Lower lobe of right lung (tissue), 2 donors: ENCODE results near the gene ABHD1. TPM values are rescaled to one million over a fixed set of nuclear protein-coding genes. Genes with fewer than 3 reads are reported as not detected.

Experiments
- ATAC-seq, 2 donors: fragments of 200-7000 bp; cut with Tn5 transposase; one replicate each; pipeline ENCODE4 v1.9.1; 2020 to 2022; ENCODE audit warnings: mild to moderate bottlenecking in 2 of 2, moderate library complexity in 2 of 2
- DNase-seq: peaks from one replicate; pipeline ENCODE4 v3.0.0-alpha.2; 2020
- H3K27ac ChIP-seq: fragments of 200-600 bp; one replicate; pipeline ENCODE4 v1.8.0; 2022
- H3K27me3 ChIP-seq: fragments of 200-600 bp; one replicate; pipeline ENCODE4 v1.8.0; 2022; ENCODE audit warnings: low read depth
- H3K36me3 ChIP-seq: fragments of 200-600 bp; one replicate; pipeline ENCODE4 v1.8.0; 2022; ENCODE audit warnings: mild to moderate bottlenecking
- H3K4me1 ChIP-seq: fragments of 200-600 bp; one replicate; pipeline ENCODE4 v1.8.0; 2022
- H3K4me3 ChIP-seq: fragments of 200-600 bp; one replicate; pipeline ENCODE4 v1.8.0; 2022; ENCODE audit warnings: mild to moderate bottlenecking
- H3K9me3 ChIP-seq: fragments of 200-600 bp; one replicate; pipeline ENCODE4 v1.8.0; 2022
- intact Hi-C: fragments of 100-400 bp; cut with DNase I; formaldehyde crosslinking; loops from one replicate; pipeline ENCODE4 v1.11.0; 2022
- total RNA-seq: library from RNA; stranded (reverse); fragmentation: NEBNext Ultra II Directional; extraction: Animal tissue kit (Norgen Biotek cat#: 25700); gene quantifications from one replicate; pipeline ENCODE4 v1.2.1, GENCODE V29; 2021
- TF ChIP-seq, protein P1 (sequence below): fragments of 200-600 bp; IDR thresholded peaks from one replicate; pipeline ENCODE4 v1.8.0; 2022; ENCODE audit warnings: antibody characterized with exemption, mild to moderate bottlenecking
- donor health status: DM: no; HTN: yes; CAD: no; lungs with severe emphysema.

ABHD1 gene
- total RNA-seq, 1 donor from 2014 or later, result 0.21 TPM

DNA sequence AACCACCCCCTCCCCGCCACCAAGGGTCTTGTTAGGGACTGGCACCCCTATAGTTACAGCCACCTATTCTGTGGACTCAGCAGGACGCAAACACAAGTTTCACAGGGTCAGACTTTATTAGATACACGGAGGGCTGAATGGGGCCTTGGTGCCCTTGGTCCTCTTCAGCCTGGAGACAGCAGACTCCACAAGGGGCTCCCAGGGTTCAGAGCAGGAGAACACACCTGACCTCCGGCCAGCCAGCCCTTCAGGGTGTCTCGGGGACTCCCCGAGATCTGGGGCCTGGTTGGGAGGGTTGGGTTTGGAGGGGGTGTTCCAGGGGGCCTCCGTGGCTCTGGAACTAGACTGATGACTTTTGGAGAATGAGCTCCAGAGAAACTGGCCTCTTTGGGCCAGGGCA lies 13.1 kb downstream of the ABHD1 start:
- ATAC-seq (no peak), DNase-seq (no peak)
- H3K4me3 ChIP-seq, result no peak overlapping the region
- no peaks in the 10 kb centered on the region for H3K9me3 ChIP-seq
- TF ChIP-seq, protein P1, sequence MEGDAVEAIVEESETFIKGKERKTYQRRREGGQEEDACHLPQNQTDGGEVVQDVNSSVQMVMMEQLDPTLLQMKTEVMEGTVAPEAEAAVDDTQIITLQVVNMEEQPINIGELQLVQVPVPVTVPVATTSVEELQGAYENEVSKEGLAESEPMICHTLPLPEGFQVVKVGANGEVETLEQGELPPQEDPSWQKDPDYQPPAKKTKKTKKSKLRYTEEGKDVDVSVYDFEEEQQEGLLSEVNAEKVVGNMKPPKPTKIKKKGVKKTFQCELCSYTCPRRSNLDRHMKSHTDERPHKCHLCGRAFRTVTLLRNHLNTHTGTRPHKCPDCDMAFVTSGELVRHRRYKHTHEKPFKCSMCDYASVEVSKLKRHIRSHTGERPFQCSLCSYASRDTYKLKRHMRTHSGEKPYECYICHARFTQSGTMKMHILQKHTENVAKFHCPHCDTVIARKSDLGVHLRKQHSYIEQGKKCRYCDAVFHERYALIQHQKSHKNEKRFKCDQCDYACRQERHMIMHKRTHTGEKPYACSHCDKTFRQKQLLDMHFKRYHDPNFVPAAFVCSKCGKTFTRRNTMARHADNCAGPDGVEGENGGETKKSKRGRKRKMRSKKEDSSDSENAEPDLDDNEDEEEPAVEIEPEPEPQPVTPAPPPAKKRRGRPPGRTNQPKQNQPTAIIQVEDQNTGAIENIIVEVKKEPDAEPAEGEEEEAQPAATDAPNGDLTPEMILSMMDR, result no peak
- no peaks in the 10 kb centered on the region for H3K27me3 ChIP-seq
- no peak overlapping the region for H3K27ac ChIP-seq
- peaks cover 11% of the 10 kb centered on the region for H3K36me3 ChIP-seq
- peaks cover 17% of the 10 kb centered on the region for H3K4me1 ChIP-seq
- intact Hi-C loops, result no loop called here

- H3K27ac ChIP-seq, result no peak overlapping the region
- no peak for DNase-seq
- intact Hi-C loops, result no loop called here
- peaks cover 4% of the 10 kb centered on the region for H3K36me3 ChIP-seq
- ATAC-seq, result no peak
- no peak overlapping the region for H3K4me3 ChIP-seq
- H3K27me3 ChIP-seq, result no peaks in the 10 kb centered on the region
- H3K9me3 ChIP-seq, result no peaks in the 10 kb centered on the region
- H3K4me1 ChIP-seq, result peaks cover 15% of the 10 kb centered on the region
- TF ChIP-seq, protein P1, result no peak
Observed at GRCh38 chr2:27137322-27137935, 13.8 kb downstream of the ABHD1 start.

DNA sequence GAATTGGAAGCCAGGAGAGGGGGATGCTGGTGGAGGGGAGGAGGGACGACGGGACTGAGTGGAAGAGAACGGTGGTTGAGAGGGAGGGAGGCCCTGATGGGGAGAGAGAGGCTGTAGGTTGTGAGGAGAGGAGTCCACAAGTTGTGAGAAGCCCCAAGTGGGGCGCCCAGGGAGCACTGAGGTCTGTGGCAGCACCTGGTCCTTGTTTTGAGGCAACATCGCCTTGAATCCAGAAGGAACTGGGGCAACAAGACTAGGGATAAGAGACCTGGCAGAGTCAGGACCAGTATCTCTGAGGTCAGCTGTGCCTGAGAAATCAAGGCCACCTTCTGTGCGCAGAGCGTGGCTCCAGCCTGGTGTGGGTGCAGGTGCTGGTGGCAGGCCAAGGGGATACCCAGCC lies 14.5 kb downstream of the ABHD1 start:
- ATAC-seq (no peak), DNase-seq (no peak)
- Histone ChIP-seq H3K36me3 (no peaks in the 10 kb centered on the region), H3K9me3 (no peaks in the 10 kb centered on the region), H3K27ac (no peak overlapping the region), H3K4me1 (peaks cover 8% of the 10 kb centered on the region), H3K27me3 (no peaks in the 10 kb centered on the region), H3K4me3 (no peak overlapping the region)
- intact Hi-C loops, result no loop called here
- TF ChIP-seq, protein P1, result no peak

- H3K4me3 ChIP-seq, result no peak within 1 kb of the TSS
- no peak for DNase-seq
- H3K36me3 ChIP-seq, result no peaks in the 10 kb centered on the region
- TF ChIP-seq, protein P1, result no peak
- H3K9me3 ChIP-seq, result no peaks in the 10 kb centered on the region
- H3K27me3 ChIP-seq, result no peaks in the 10 kb centered on the region
- no peak for ATAC-seq
- intact Hi-C loops, result no loop called here
- H3K4me1 ChIP-seq, result no peaks in the 10 kb centered on the region
- H3K27ac ChIP-seq, result no peak within 1 kb of the TSS
Observed at GRCh38 chr2:27139310-27139709, 15.7 kb downstream of the ABHD1 start, which contains the start of gene PRR30. TSS of gene PRR30 (minus strand) at chr2:27139410. CDS start at chr2:27138329, 1,081 bp downstream.

- TF ChIP-seq, protein P1, result no peak
Observed at GRCh38 chr2:27143285-27143684, 19.7 kb downstream of the ABHD1 start.

More at GRCh38 chr2:27143285-27143684, 19.7 kb downstream of the ABHD1 start:
- Histone ChIP-seq H3K36me3 (no peaks in the 10 kb centered on the region), H3K27me3 (peaks cover 4% of the 10 kb centered on the region), H3K4me1 (no peaks in the 10 kb centered on the region), H3K27ac (no peak overlapping the region), H3K4me3 (no peak overlapping the region), H3K9me3 (no peaks in the 10 kb centered on the region)
- ATAC-seq (no peak), DNase-seq (no peak)
- intact Hi-C loops, result no loop called here
